Omental fat pad (tissue), 4 donors: ENCODE measurements around the gene GGA3. TPM values are rescaled to one million over a fixed set of nuclear protein-coding genes. Genes with fewer than 3 reads are reported as not detected.

ENCODE experiments used
- ATAC-seq: fragments of 150-250 bp; one replicate; pipeline ENCODE4 v1.9.1; 2016; ENCODE audit warnings: mild to moderate bottlenecking, moderate library complexity; ENCODE audit not compliant: low FRiP score
- DNase-seq: peaks from one replicate; pipeline ENCODE4 v3.0.0-alpha.2; 2019; ENCODE audit warnings: low spot score
- CTCF ChIP-seq, 3 donors: fragments of 450-650 bp; IDR thresholded peaks; one replicate each; pipeline ENCODE4 v1.5.1; 2016 to 2017; ENCODE audit warnings: antibody characterized with exemption in 3 of 3, mild to moderate bottlenecking in 3 of 3, moderate library complexity in 2 of 3
- total RNA-seq, 4 donors: library from RNA; depleted of rRNA; stranded (reverse); fragments of >200 nt; gene quantifications; one replicate each; pipeline ENCODE4 v1.1.0, GENCODE V29; 2016

GGA3 gene
- total RNA-seq, 4 donors from 2014 or later: 22.3 to 36.3 (median 30.5) TPM

GRCh38 chr17:75252039-75252816 is 9.2 kb downstream of the GGA3 start:
- no peak for TF ChIP-seq CTCF (IDR thresholded peaks at IDR 0.05)
- no peak for DNase-seq
- peak; percentile 59 for ATAC-seq

- no peak for TF ChIP-seq CTCF (IDR thresholded peaks at IDR 0.05)
- DNase-seq (no peak), ATAC-seq (peak; percentile 77)
Measured at GRCh38 chr17:75250009-75250471, 11.4 kb downstream of the GGA3 start.

GRCh38 chr17:75249564-75249963 is 11.8 kb downstream of the GGA3 start:
- DNase-seq (no peak), ATAC-seq (no peak)
- TF ChIP-seq CTCF (IDR thresholded peaks at IDR 0.05): no peak

- DNase-seq (no peak), ATAC-seq (no peak)
- no peak for TF ChIP-seq CTCF (IDR thresholded peaks at IDR 0.05)
Measured at GRCh38 chr17:75246404-75246803, 15.0 kb downstream of the GGA3 start.

- no peak for TF ChIP-seq CTCF (IDR thresholded peaks at IDR 0.05)
- ATAC-seq (no peak), DNase-seq (no peak)
Measured at GRCh38 chr17:75245011-75245410, 16.4 kb downstream of the GGA3 start.

GRCh38 chr17:75244133-75244866 is 17.1 kb downstream of the GGA3 start:
- DNase-seq (no peak), ATAC-seq (no peak)
- no peak for TF ChIP-seq CTCF (IDR thresholded peaks at IDR 0.05)
